ENCODE results near the gene LIFR.
"Not testable (repeated sequence)": the region's sequence is repeated elsewhere in the genome, so short reads cannot be mapped to it uniquely, and the experiment has no call there.

LIFR gene

GRCh38 chr5:38548064-38548759 lies 8.2 kb downstream of the LIFR start:
- DNase-seq, result no peak

- DNase-seq, result no peak
Measured at GRCh38 chr5:38547257-38547656, 9.2 kb downstream of the LIFR start.

GRCh38 chr5:38546691-38547146 lies 9.7 kb downstream of the LIFR start:
- DNase-seq, result no peak

- DNase-seq, result no peak
Measured at GRCh38 chr5:38543886-38544285, 12.6 kb downstream of the LIFR start.

GRCh38 chr5:38543074-38543473 lies 13.4 kb downstream of the LIFR start:
- no peak for DNase-seq

GRCh38 chr5:38541174-38541725 lies 15.2 kb downstream of the LIFR start:
- DNase-seq, result no peak

GRCh38 chr5:38540314-38540713 lies 16.1 kb downstream of the LIFR start:
- no peak for DNase-seq

- DNase-seq, result no peak
Measured at GRCh38 chr5:38538161-38538560, 18.3 kb downstream of the LIFR start.

GRCh38 chr5:38537505-38537904 lies 18.9 kb downstream of the LIFR start:
- no peak for DNase-seq

GRCh38 chr5:38536968-38537367 lies 19.5 kb downstream of the LIFR start:
- no peak for DNase-seq

GRCh38 chr5:38535845-38536244 lies 20.6 kb downstream of the LIFR start:
- no peak for DNase-seq

GRCh38 chr5:38535248-38535750 lies 21.1 kb downstream of the LIFR start:
- no peak for DNase-seq

- no peak for DNase-seq
Measured at GRCh38 chr5:38534156-38534453, 22.3 kb downstream of the LIFR start.

GRCh38 chr5:38533286-38534155 lies 22.9 kb downstream of the LIFR start:
- no peak for DNase-seq

GRCh38 chr5:38532165-38532669 lies 24.2 kb downstream of the LIFR start:
- DNase-seq, result no peak

- no peak for DNase-seq
Measured at GRCh38 chr5:38531518-38531917, 24.9 kb downstream of the LIFR start.

GRCh38 chr5:38529955-38530646 lies 26.3 kb downstream of the LIFR start:
- no peak for DNase-seq

GRCh38 chr5:38528162-38528703 lies 28.2 kb downstream of the LIFR start:
- no peak for DNase-seq

GRCh38 chr5:38527475-38527874 lies 29.0 kb downstream of the LIFR start:
- no peak for DNase-seq

GRCh38 chr5:38524022-38524421 lies 32.4 kb downstream of the LIFR start:
- DNase-seq, result no peak

- DNase-seq, result no peak
Measured at GRCh38 chr5:38519476-38519875, 37.0 kb downstream of the LIFR start.

- DNase-seq, result no peak
Measured at GRCh38 chr5:38518341-38518740, 38.1 kb downstream of the LIFR start.

GRCh38 chr5:38516649-38517048 lies 39.8 kb downstream of the LIFR start:
- not testable (repeated sequence) for DNase-seq
